GM19043 (cell line): ENCODE results near the gene COBL.
"Not testable (repeated sequence)": the region's sequence is repeated elsewhere in the genome, so short reads cannot be mapped to it uniquely, and the experiment has no call there.

Source experiments
- ATAC-seq: cut with Tn5 transposase; IDR thresholded peaks from one replicate; pipeline ENCODE4 v1.9.1; 2021; ENCODE audit warnings: low read depth; ENCODE audit not compliant: unreplicated experiment

COBL gene

DNA sequence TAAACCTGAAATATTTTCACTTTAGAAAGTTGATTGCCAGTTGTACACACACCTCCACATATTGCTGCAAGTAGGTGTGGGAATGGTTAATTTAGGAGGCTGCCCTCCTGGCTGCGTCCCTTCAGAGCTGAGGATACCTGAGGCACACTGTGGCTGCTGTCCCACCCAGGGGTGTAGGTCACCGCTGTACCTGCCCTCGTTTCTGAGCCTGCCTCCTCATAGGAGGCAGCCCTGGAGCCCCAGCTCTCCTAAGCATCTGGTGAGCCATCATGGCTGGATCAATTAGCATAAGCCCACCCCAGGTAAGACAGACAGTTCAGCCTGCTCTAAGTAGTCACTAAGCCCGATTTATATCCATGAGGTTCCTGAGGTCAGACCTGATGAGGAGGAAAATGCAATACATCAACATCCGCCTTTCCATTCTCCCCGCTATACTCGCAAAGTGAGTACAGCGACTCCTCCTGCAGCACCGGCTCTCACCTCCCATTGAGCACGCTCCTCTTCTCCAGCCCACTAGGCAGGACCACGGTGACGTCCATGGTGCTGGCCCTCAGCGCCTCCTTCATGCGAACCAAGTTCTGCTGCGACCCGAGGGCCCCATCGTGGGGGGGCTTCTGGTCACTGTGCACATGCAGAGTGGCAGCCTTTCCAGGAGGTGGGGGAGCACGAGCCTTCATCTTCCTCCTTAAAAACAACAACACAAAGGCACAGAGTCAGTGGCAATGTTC is 97.2 kb downstream of the COBL start:
- ATAC-seq: no peak

DNA sequence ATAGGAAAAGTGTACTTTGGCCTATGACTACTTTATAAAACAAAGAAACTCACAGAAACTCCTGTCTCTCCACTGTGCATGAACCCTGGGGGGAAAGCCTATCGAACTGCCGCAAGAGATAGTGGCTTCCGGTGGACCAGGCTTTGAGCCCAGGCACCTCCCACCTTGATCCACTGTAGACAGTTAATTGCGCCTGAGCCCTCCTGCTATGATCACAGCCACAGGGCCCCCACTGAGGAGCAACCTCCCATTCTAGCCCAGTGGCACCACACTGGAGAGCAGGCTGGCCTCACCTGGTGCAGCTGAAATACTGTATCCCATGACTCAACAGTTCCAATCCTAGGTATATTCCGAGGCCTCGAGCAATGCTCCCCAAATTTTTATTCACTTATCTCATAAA is 98.8 kb downstream of the COBL start:
- ATAC-seq: no peak

DNA sequence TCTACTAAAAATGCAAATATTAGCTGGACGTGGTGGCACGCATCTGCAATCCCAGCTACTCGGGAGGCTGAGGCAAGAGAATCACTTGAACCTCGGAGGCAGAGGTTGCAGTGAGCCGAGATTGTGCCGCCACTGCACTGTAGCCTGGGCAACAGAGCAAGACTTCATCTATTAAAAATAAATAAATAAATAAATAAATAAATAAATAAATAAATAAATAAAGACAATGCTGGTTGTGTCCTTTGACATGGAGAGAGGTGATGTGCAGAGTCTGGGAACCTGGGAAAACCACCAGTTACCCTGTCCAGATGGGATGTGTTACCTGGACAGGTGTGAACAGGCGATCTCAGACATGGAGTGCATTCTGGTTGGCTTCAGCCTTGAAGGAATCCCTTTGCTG is 102.5 kb downstream of the COBL start:
- no peak for ATAC-seq

DNA sequence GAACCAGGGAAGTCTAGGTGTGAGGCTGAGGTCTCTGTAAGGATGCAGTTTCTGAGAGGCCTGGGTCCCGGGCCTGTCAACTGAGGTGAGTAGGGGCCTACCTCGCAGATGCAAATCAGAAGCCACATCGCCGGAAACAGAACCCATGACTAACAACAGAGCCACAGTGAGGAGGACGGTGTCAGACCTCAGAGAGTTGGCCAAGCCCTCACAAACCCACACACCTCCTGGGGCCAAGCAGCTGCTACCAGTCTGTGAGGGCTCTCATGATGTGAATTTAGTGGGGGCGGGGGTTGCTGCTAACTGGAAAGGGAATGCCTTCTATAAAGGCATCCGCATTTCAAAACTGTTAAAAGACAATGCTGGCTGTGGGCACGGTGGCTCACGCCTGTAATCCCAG is 103.0 kb downstream of the COBL start:
- ATAC-seq: no peak

DNA sequence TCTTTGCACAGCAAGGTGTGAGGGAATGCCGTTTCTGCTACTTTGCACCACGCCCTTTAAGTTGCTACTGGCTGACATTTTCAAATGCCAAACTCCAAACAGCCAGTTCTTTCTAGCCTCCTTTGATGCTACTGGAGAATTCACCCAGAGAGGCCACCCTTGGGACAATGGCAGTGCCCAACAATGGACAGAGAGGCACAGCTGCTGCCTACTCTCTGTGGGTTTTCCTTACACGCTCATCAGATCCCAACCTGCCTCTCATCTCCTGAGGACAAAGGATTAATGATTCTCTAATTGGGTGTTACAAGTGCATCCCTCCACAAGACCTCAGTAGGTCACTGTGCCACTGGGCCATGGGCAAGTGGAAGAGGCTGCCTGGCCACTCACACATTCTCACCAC is 105.8 kb downstream of the COBL start:
- ATAC-seq: no peak

DNA sequence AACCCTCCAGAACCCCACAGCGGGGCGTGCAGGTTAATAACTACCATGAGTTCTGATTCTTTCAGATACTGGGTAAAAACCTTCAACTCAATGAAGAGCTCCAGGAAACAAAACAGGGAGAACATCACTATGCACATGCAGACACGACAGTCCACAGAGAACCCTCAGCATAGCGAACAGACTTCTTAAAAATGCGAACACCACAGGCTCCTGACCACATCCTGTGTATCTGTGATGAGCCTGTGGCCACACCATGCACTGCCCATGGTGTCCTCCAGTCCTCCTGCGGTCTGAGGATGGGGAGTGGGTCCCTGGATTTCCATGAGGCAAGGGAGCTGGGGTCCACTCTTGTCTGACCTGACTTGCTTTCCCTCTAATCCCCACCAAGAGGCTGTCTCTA is 107.2 kb downstream of the COBL start:
- ATAC-seq: no peak

DNA sequence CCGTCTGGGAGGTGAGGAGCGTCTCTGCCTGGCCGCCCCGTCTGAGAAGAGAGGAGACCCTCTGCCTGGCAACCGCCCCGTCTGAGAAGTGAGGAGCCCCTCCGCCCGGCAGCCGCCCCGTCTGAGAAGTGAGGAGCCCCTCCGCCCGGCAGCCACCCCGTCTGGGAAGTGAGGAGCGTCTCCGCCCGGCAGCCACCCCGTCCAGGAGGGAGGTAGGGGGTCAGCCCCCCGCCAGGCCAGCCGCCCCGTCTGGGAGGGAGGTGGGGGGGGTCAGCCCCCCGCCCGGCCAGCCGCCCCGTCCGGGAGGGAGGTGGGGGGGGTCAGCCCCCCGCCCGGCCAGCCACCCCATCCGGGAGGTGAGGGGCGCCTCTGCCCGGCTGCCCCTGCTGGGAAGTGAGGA is 108.5 kb downstream of the COBL start:
- not testable (repeated sequence) for ATAC-seq

DNA sequence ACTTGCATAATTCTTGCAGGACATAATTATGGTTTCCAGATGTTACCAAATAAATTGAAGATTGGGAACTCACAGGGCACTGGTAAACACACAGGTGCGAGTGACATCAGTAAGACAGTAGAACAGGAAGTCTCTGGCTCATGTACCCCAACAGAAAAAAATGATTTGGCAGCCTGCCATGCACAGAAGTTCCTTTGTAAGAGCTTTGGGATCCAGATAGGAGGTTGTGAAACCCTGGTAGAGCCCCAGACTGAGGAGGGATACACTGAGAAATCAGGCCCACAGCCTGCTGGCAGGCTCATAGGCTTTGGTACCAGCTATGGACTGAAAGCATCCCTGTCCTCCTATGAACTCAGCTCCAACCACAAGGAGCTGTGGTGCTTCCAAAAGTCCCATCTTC is 118.0 kb downstream of the COBL start:
- ATAC-seq: no peak

DNA sequence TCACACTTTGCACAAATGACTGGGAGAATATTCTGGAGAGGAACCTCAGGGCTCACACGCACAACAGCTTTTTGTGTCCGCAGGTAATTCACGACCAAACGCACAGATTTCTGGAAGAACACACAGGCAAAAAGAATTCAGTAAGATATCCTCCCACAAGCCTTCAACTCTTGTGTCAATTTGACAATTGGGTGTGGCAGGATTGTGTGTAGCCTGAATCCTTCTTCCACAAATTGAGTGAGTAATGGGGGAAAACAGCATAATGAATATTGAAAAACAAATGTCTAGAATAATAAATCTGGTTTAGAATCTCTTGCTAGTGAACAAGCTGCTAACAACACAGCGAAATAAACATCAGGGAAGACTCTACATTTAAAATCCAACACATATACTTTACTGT is 125.6 kb downstream of the COBL start:
- ATAC-seq: no peak

DNA sequence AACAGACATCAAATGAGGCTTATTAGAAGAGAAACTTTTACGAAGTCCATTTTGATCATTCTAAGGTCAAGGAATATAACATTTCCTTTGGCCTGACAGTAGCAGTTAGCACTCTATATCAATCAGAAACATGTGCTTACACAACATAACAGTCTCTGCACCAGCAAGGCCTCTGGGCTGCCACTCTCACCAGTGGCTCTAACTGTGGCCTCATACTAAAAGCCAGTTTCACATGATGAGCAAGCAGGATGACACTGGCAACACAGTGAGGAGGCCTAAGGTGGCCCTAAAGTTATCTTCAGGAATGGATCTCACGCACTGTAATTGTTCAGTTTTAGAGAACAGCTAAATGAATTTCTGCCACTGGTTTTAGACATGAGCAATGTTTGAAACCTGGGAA is 126.8 kb downstream of the COBL start:
- no peak for ATAC-seq

DNA sequence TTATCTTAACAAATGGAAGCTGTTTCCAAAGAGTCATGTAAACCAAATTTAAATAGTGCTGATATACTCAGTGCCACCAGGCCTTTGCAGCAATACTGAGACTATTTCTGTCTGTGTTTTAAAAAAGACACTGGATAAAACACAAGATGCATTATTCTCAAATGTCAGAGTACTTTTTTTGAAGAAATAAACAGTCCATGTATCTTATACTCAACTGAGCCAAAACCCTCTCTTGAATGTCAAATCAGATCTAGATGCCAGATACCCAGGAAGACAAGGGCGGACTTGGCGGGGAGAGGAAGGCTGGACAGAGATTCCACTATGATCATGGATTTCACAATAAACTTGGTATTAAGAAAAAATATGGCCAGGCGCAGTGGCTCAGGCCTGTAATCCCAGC is 127.6 kb downstream of the COBL start:
- no peak for ATAC-seq

DNA sequence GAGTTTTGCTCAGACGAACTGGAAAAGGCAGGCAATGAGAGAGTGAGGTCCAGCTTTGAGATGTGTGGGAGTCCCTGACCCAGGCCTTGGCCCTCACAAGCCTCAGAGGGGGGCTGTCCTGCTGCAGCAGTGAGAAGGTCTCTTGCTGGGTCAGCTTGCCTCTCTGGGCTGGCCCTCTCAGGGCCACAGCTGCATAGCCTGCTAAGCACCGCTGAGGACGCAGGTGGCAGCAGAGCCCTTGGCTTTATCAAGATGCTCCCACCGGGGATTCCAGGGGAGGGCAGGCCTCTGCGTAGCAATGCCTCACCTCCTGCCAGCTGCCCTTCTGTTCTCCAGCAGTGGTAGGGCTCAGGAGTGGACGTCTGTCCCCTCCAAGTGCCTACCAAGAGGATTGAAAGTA is 128.7 kb downstream of the COBL start:
- no peak for ATAC-seq

DNA sequence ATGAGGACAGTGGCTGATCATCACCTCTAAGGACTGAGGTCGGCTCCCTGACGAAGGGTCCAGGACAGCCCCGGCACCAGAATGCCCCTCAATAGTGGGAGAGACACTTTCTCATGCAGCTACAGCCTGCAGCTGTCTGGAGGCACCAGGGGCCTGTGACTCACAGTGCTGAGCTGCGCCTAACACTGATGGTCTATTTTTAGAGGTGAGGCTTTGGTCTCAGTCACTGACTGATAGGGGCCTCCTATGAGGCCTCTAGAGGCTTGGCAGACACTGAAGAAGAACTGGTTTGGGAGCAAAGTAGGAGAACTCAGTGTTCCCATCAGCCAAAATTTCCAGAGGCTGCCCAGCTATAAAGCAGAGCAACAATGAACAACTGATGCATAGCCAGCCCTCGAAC is 130.1 kb downstream of the COBL start:
- ATAC-seq: no peak

DNA sequence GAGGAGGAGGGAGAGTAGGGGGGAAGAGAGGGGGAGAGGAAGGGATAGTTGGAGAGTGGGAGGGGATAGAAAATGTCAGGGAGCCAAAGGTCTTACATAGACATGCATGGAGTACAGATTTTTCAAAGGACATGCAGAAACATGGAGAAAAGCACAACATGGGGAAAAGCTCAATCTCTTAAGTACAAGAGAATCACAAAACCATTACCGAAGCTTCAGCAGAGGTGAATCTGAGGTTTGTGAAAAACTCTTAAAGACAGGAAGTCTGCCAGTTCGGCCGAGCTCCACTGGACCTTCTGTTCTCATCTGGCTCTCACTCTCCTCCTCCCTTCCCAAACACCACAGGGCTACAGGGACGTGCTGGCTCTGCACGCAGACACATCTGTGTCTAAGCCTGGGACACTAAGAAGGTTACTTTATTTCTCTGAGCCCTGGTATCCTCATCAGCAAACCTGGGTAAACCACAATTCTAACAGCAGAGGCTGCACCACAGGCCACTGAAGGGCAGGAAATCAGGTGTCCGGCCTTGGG is 133.9 kb downstream of the COBL start:
- no peak for ATAC-seq

DNA sequence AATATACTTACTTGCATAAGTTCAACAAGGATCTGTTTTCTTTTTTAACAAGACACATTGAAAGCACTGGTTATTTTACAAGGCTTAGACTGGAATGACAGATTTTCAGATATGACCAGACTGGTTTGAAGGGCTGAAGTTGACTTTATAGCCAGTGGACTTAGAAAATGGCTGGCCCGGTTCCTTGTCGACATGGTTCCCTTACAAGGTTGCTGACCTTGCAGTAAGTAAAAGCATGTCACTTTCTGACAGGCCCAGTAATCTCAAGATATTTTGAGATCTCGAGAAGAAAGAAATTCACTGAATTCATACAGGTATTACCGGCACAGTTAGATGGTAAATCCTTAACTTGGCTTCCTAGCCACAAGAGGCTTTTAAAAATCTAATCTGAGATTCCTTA is 136.5 kb downstream of the COBL start:
- no peak for ATAC-seq

DNA sequence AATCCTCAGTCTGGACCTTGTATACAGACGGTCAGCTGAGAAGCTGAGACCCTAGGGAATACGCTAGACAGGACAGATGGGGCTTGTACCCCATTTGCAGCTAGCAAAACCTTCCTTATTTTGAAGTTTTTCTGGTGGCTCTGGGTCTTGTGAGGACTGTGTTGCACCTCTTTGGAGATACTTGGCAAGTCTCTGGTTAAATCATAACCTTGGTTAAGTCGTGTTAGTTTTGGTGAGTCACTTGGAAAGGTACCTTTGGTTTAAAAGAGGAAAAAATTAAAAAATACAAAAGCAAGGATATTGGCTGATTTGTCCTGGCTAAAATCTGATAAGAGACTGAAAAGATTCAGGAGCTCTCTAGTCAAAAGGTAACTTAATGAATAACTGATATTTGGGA is 140.6 kb downstream of the COBL start:
- ATAC-seq: no peak

DNA sequence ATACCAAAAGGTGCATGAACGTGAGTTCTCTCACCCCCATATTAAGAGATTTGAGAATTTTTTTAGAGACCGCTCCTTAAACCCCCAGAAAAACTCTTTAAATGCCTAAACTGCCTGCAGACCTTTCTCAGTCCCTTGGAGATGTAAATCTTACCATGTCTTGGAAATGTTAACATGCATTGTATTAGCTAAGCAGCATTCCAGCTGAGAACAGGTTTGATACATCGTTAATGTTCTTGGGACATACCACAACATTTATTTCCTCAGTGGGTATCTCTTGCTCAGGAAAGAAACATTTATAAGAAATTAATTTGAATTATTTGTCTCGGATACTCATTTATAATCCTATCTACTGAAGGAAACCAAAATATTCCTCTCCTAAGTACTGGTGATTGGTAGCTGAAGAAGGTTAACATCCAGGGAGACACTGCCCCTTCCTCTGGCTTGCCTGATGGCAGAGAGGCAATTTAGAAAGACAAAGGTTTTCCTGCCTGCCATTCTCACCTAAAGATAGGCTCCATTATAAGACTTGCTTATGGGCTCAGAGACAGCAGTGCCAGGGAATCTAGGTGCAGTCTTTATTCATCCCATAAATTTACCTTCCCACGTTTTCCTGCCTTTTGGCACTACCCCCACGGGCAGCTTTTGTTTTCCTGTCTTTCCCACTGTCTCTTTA is 141.2 kb downstream of the COBL start:
- ATAC-seq: no peak

DNA sequence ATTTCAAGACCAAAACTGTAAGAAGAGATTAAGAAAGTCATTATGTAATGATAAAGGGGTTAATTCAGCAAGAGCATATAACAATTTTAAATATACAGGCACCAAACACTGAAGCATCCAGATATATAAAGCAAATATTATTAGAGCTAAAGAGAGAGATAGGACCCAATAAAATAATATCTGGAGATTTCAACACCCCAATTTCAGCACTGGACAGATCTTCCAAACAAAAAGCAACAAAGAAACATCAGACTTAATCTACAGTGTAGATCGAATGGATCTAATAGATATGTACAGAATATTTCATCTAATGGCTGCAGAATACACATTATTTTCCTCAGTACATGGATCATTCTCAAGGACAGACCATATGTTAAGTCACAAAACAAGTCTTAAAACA is 151.3 kb downstream of the COBL start:
- ATAC-seq: no peak

DNA sequence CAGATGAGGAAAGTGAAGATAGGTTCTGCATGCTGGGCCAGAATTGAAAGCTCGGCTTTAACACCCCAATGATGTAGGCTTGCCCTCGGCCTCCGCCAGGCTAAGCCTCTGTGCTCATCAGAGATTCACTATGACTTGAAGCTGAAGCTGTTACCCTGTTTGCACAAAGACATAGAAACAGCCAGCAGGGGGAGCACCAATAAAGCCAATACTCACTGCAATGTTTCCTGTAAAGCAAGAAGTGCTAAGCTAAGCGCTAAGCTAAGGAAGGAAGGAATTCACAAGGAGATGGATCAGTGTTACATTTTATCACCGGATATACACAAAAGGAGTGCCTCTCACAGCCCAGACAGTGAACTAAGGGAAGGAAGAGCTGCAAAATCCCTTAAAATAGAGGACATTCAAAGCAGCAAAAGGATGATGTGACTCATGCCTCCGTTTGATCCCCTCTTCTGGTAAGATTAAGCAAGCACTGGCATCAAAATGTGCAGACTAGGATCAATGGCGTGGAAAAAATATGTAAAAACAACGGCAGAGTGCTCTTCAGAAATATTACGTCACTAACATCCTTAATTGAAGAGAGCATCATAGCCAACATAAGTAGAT is 153.8 kb downstream of the COBL start:
- peak; percentile 89 for ATAC-seq

DNA sequence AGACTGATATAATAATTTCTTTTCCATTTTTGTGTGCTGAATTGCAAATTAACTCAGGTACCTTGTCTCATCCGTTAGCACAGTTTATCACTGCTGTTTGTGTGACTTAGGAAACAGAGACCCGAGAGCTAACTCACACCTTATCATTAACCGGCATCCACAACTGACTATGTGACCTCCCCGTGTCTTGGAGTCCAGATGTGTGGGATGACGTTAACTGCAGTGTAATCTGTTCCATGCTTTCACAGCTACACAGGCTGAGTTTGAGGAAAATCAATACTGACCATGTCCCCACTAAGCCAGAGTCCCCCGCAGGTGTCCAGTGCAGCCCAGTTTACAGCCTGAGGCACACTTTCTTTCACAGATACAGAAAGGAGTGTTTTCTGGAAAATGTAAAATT is 154.7 kb downstream of the COBL start:
- ATAC-seq: no peak

DNA sequence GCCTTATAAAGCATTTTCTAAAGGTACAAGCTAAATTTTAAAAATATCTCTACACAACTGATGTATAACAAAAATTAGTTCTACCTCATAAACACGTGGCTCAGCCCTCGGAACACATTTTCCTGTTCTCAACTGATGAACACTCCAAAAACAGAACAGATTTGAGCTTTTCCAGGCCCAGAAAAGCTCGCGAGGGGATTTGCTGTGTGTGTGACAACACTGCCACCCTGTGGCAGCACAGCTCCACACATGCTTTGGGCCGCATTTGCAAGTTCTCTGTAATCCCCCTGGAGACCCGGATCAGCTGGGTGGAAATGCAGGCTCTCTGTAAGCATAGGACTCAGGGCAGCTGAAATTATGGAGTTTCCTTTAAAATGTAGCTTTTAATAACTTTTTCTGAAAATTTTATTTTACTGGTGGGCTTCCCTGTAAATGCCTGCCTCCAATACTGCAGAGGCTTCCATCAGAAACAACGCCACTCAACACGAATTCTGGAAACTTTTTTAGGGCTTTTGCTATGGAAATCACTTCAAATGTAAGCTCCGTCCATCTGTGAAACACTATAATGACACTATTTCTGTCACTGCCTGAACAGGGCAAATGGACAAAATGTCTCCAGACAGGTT is 155.5 kb downstream of the COBL start:
- ATAC-seq: no peak
